Right ventricle myocardium inferior (tissue), 1 donor: ENCODE measurements around the gene TSPAN11. TPM values are rescaled to one million over a fixed set of nuclear protein-coding genes. Genes with fewer than 3 reads are reported as not detected.

Experiments used
- ATAC-seq: fragments of 200-7000 bp; cut with Tn5 transposase; one replicate; pipeline ENCODE4 v1.9.1; 2020; ENCODE audit warnings: mild to moderate bottlenecking, moderate library complexity
- DNase-seq: peaks from one replicate; pipeline ENCODE4 v3.0.0; 2021; ENCODE audit errors: missing footprints
- intact Hi-C: fragments of 100-400 bp; cut with DNase I; formaldehyde crosslinking; loops from one replicate; pipeline ENCODE4 v1.11.0; 2022
- total RNA-seq: library from RNA; stranded (reverse); fragmentation: NEBNext Ultra II Directional; extraction: Animal tissue kit (Norgen Biotek cat#: 25700); gene quantifications from one replicate; pipeline ENCODE4 v1.2.1, GENCODE V29; 2021
- donor health status: DM: no; HTN: yes; CAD: no; lungs with severe emphysema.

TSPAN11 gene
- total RNA-seq, 1 donor from 2014 or later = 1.5 TPM

GRCh38 chr12:30908722-30909348 is 17.7 kb upstream of the TSPAN11 start:
- ATAC-seq (peak; percentile 34), DNase-seq (no peak)
- intact Hi-C loops = no loop called here

GRCh38 chr12:30909349-30910037 is 17.1 kb upstream of the TSPAN11 start:
- ATAC-seq (no peak), DNase-seq (no peak)
- intact Hi-C loops = no loop called here

- intact Hi-C loops = no loop called here
- no peak for DNase-seq
- no peak for ATAC-seq
These were observed 16.6 kb upstream of the TSPAN11 start for GRCh38 chr12:30910038-30910350.

- no peak for ATAC-seq
- no peak for DNase-seq
- intact Hi-C loops = no loop called here
These were observed 15.3 kb upstream of the TSPAN11 start for GRCh38 chr12:30911207-30911606.

GRCh38 chr12:30913323-30913722 is 13.2 kb upstream of the TSPAN11 start:
- no peak for DNase-seq
- ATAC-seq = no peak
- intact Hi-C loops = no loop called here

GRCh38 chr12:30914986-30915591 is 11.5 kb upstream of the TSPAN11 start:
- DNase-seq (no peak), ATAC-seq (no peak)
- intact Hi-C loops = no loop called here

GRCh38 chr12:30923057-30923456 is 3.5 kb upstream of the TSPAN11 start:
- peak; percentile 68 for ATAC-seq
- no peak for DNase-seq
- intact Hi-C loops = no loop called here

- no peak for ATAC-seq
- no peak for DNase-seq
- intact Hi-C loops = loop anchor here (5.0 kb wide), 1 partner anchor 52 kb away; no protein-coding TSS in a partner anchor
These were observed 823 bp upstream of the TSPAN11 start for GRCh38 chr12:30925607-30926242.

- DNase-seq (no peak), ATAC-seq (no peak)
- intact Hi-C loops = loop anchor here (5.0 kb wide), 1 partner anchor 50 kb away; no protein-coding TSS in a partner anchor
These were observed 669 bp downstream of the TSPAN11 start for GRCh38 chr12:30927222-30927611.

- intact Hi-C loops = loop anchor here (5.0 kb wide), 1 partner anchor 49 kb away; no protein-coding TSS in a partner anchor
- ATAC-seq = no peak
- no peak for DNase-seq
These were observed 2.1 kb downstream of the TSPAN11 start for GRCh38 chr12:30928356-30929244.

- intact Hi-C loops = no loop called here
- DNase-seq (no peak), ATAC-seq (no peak)
These were observed 3.7 kb downstream of the TSPAN11 start for GRCh38 chr12:30930238-30930637.

- intact Hi-C loops = no loop called here
- ATAC-seq (no peak), DNase-seq (no peak)
These were observed 4.1 kb downstream of the TSPAN11 start for GRCh38 chr12:30930641-30931040.

GRCh38 chr12:30932881-30933280 is 6.3 kb downstream of the TSPAN11 start:
- intact Hi-C loops = no loop called here
- DNase-seq (no peak), ATAC-seq (no peak)

GRCh38 chr12:30934811-30935210 is 8.3 kb downstream of the TSPAN11 start:
- DNase-seq = no peak
- intact Hi-C loops = no loop called here

GRCh38 chr12:30936036-30936435 is 9.5 kb downstream of the TSPAN11 start:
- no peak for ATAC-seq
- intact Hi-C loops = no loop called here
- no peak for DNase-seq

More at GRCh38 chr12:30934811-30935210, 8.3 kb downstream of the TSPAN11 start:
- no peak for ATAC-seq

GRCh38 chr12:30939234-30939633 is 12.7 kb downstream of the TSPAN11 start:
- ATAC-seq = no peak
- intact Hi-C loops = no loop called here
- no peak for DNase-seq

- ATAC-seq = no peak
- intact Hi-C loops = no loop called here
- no peak for DNase-seq
These were observed 15.9 kb downstream of the TSPAN11 start for GRCh38 chr12:30942486-30942885.

- ATAC-seq = no peak
- intact Hi-C loops = no loop called here
- no peak for DNase-seq
These were observed 16.4 kb downstream of the TSPAN11 start for GRCh38 chr12:30942936-30943335.
